Smooth muscle cell (in vitro differentiated cells): ENCODE measurements around the gene CMTM2. TPM values are rescaled to one million over a fixed set of nuclear protein-coding genes. Genes with fewer than 3 reads are reported as not detected.

Experiments used
- DNase-seq: peaks from one replicate; lab custom pipeline; 2025; ENCODE audit not compliant: unreplicated experiment; lab: John Stamatoyannopoulos, UW
- H2AFZ ChIP-seq: fragments of 200-600 bp; sonication (generic); 2 replicates; pipeline ENCODE4 v1.6.0; 2016; ENCODE audit warnings: antibody characterized with exemption, low read depth, mild to moderate bottlenecking
- H3F3A ChIP-seq: fragments of 200-600 bp; sonication (generic); 2 replicates; pipeline ENCODE4 v1.6.0; 2017; ENCODE audit warnings: antibody characterized with exemption, low read depth
- H3K27ac ChIP-seq: fragments of 200-600 bp; sonication (generic); 2 replicates; pipeline ENCODE4 v1.5.1; 2016; ENCODE audit warnings: low read depth, mild to moderate bottlenecking
- H3K27me3 ChIP-seq: fragments of 200-600 bp; sonication (generic); 2 replicates; pipeline ENCODE4 v1.6.1; 2016; ENCODE audit warnings: low read depth, mild to moderate bottlenecking
- H3K36me3 ChIP-seq: fragments of 200-600 bp; sonication (generic); 2 replicates; pipeline ENCODE4 v1.5.1; 2016; ENCODE audit warnings: low read depth
- H3K4me1 ChIP-seq: fragments of 200-600 bp; sonication (generic); 2 replicates; pipeline ENCODE4 v1.5.1; 2016; ENCODE audit warnings: low read depth
- H3K4me2 ChIP-seq: fragments of 200-600 bp; sonication (generic); 2 replicates; pipeline ENCODE4 v1.6.0; 2016; ENCODE audit warnings: mild to moderate bottlenecking
- H3K4me3 ChIP-seq: fragments of 200-600 bp; sonication (generic); 2 replicates; pipeline ENCODE4 v1.5.1; 2016; ENCODE audit warnings: mild to moderate bottlenecking
- H3K79me2 ChIP-seq: fragments of 200-600 bp; sonication (generic); 2 replicates; pipeline ENCODE4 v1.6.0; 2016; ENCODE audit warnings: low read depth, mild to moderate bottlenecking
- H3K9ac ChIP-seq: fragments of 200-600 bp; sonication (generic); 2 replicates; pipeline ENCODE4 v1.6.0; 2016; ENCODE audit warnings: low read depth
- H3K9me3 ChIP-seq: fragments of 200-600 bp; sonication (generic); replicated peaks from 2 replicates; pipeline ENCODE4 v1.5.1; 2016; ENCODE audit warnings: low read depth
- H4K20me1 ChIP-seq: fragments of 200-600 bp; sonication (generic); 2 replicates; pipeline ENCODE4 v1.6.0; 2016; ENCODE audit warnings: low read depth
- WGBS: methylation state at CpG from one replicate; pipeline ENCODE4 v1.1.7; 2016; ENCODE audit warnings: low lambda C conversion rate; 5-methylcytosine and 5-hydroxymethylcytosine counted together
- polyA plus RNA-seq: library from polyadenylated mRNA; unstranded; fragments of >200 nt; fragmentation: Nextera tagmentation; extraction: Ambion mirVana; gene quantifications from 2 replicates; pipeline ENCODE4 v1.2.1, GENCODE V29; 2016
- total RNA-seq: library from RNA; depleted of rRNA; stranded (reverse); fragments of >200 nt; gene quantifications from 2 replicates; pipeline ENCODE4 v1.2.3, GENCODE V29; 2014
- TF ChIP-seq, protein P1 (sequence below): fragments of 200-600 bp; sonication (generic); IDR thresholded peaks from 2 replicates; pipeline ENCODE4 v1.5.1; 2017; ENCODE audit warnings: borderline replicate concordance, mild to moderate bottlenecking, antibody characterized with exemption; ENCODE audit not compliant: insufficient read depth, poor library complexity, severe bottlenecking

The CMTM2 gene
- total and polyA plus RNA-seq, 2 experiments from 2014 or later: not detected

DNA sequence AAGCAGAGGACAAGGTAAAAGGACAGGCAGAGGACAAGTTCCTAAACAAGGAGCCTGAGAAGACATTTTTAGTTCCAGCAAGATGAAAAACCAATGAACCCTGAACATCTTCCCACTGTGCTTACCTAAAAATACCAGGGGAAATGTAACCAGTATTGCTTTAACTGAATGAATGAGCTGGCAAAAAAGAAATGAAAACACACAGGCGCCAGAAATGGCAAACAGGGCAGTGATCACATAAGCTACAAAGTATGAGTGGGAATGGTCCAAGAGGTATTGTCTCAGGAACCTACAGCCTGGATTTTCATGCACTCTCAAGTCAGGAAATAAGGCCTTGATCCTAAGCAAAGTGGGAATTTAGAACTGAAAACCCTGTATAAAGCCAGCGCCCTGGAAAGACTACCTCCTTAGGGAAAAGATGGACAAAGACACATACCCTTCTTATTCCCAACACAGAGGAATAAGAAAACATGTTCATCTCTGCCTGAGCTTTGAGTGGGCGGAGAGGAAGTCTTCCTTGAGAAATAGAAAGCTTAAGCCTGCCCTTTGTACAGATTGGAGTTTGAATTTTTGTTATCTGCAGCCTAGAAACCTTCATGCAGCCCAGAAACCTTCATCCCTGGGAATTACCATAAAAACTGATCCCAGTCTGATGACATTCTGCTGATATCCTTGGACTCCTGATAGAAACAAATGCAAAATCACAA, 2.1 kb downstream of the CMTM2 start:
- Histone ChIP-seq H4K20me1 (no peaks in the 10 kb centered on the region), H3K9me3 (no peaks in the 10 kb centered on the region), H3K79me2 (no peaks in the 10 kb centered on the region), H3K4me2 (peak overlapping the region; percentile 53), H3K9ac (no peak overlapping the region), H3K27me3 (peaks cover 33% of the 10 kb centered on the region), H3K4me3 (no peak overlapping the region), H3K4me1 (peaks cover 9% of the 10 kb centered on the region), H3K27ac (no peak overlapping the region), H3F3A (no peaks in the 10 kb centered on the region), H3K36me3 (no peaks in the 10 kb centered on the region), H2AFZ (no peak overlapping the region)
- DNase-seq: no peak
- 80% methylated on average over 3 of the region's 3 CpGs for WGBS
- TF ChIP-seq, protein P1, sequence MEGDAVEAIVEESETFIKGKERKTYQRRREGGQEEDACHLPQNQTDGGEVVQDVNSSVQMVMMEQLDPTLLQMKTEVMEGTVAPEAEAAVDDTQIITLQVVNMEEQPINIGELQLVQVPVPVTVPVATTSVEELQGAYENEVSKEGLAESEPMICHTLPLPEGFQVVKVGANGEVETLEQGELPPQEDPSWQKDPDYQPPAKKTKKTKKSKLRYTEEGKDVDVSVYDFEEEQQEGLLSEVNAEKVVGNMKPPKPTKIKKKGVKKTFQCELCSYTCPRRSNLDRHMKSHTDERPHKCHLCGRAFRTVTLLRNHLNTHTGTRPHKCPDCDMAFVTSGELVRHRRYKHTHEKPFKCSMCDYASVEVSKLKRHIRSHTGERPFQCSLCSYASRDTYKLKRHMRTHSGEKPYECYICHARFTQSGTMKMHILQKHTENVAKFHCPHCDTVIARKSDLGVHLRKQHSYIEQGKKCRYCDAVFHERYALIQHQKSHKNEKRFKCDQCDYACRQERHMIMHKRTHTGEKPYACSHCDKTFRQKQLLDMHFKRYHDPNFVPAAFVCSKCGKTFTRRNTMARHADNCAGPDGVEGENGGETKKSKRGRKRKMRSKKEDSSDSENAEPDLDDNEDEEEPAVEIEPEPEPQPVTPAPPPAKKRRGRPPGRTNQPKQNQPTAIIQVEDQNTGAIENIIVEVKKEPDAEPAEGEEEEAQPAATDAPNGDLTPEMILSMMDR: no peak

DNA sequence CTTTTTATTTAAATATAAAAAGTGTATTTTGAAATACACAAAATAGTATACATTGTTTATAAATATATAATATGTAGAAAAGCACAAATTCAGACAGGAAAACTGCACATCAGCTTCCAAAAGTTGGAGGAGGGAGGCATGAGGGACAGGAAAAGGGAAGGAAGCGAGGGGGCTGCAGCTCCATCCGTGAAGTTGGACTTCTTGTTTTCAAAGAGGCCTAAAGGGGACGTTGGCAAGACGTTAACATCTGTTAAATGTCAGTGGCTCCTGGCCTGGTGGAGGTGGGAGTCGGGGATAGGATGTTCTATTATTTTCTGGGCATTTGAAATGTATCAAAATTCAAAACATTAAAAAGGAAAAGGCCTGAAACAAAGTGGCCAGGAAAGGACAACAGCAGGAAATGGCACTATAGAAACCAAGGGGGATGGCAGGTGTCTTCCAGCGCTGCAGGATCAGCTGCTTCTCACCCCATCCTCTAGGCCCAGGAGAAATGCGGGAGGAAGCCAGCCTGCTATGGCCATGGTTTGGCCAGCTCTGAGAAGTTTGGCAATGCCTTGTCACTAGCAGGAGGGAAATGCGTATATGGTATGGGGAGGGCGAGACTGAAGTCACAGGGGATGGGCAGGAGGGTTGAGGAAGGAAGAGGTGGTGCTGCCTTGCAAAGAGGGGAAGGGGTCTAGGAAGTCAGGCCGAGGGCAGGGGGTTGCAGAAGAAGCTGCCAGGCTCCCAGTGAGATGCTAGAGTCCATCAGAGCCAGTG, 6.4 kb downstream of the CMTM2 start:
- no peaks in the 10 kb centered on the region for H3K36me3 ChIP-seq
- no peaks in the 10 kb centered on the region for H3K9me3 ChIP-seq
- no peaks in the 10 kb centered on the region for H4K20me1 ChIP-seq
- no peak overlapping the region for H3K4me3 ChIP-seq
- H3F3A ChIP-seq: no peaks in the 10 kb centered on the region
- DNase-seq: no peak
- H2AFZ ChIP-seq: no peak overlapping the region
- H3K79me2 ChIP-seq: no peaks in the 10 kb centered on the region
- TF ChIP-seq, protein P1: no peak
- no peaks in the 10 kb centered on the region for H3K27me3 ChIP-seq
- H3K27ac ChIP-seq: no peak overlapping the region
- peaks cover 4% of the 10 kb centered on the region for H3K4me1 ChIP-seq
- no peak overlapping the region for H3K4me2 ChIP-seq
- 87% methylated on average over 10 of the region's 10 CpGs for WGBS
- no peak overlapping the region for H3K9ac ChIP-seq

DNA sequence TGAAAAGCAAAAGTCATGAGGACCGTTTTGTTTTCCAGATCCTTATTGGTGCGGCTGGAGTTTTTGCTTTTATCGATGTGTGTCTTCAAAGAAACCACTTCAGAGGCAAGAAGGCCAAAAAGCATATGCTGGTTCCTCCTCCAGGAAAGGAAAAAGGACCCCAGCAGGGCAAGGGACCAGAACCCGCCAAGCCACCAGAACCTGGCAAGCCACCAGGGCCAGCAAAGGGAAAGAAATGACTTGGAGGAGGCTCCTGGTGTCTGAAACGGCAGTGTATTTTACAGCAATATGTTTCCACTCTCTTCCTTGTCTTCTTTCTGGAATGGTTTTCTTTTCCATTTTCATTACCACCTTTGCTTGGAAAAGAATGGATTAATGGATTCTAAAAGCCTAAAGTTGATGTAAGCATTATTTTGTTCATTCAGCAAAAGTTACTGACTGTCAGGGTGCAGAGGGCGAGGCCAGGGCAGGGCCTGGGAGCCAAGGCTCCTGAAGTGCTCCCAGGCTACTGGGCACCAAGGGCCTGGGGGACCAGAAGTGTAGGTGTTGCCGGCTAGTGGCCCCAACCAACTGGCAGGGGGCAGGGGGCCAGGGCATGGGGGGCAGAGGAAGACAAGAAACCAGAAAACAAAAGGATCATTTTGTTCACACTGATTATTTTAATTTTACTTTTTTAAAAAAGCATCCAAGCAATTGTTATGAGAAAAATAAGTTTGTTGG, 8.8 kb downstream of the CMTM2 start:
- Histone ChIP-seq H3K79me2 (no peaks in the 10 kb centered on the region), H4K20me1 (no peaks in the 10 kb centered on the region), H3F3A (no peaks in the 10 kb centered on the region), H3K27me3 (peaks cover 6% of the 10 kb centered on the region), H2AFZ (no peak overlapping the region), H3K4me3 (no peak overlapping the region), H3K9me3 (no peaks in the 10 kb centered on the region), H3K27ac (no peak overlapping the region), H3K36me3 (no peaks in the 10 kb centered on the region), H3K4me2 (no peak overlapping the region), H3K4me1 (no peaks in the 10 kb centered on the region), H3K9ac (no peak overlapping the region)
- TF ChIP-seq, protein P1: no peak
- 93% methylated on average over 7 of the region's 7 CpGs for WGBS
- no peak for DNase-seq
